Osteocyte (in vitro differentiated cells): ENCODE data around the gene OLIG1. TPM values are rescaled to one million over a fixed set of nuclear protein-coding genes. Genes with fewer than 3 reads are reported as not detected.

Experiments used
- DNase-seq: peaks from one replicate; pipeline ENCODE4 v3.0.0; 2021; ENCODE audit warnings: mixed read lengths; ENCODE audit not compliant: unreplicated experiment; ENCODE audit errors: extremely low spot score
- H3K27ac Mint-ChIP-seq: one replicate; pipeline ENCODE4 v1.8.0; 2021; ENCODE audit warnings: mild to moderate bottlenecking, mixed read lengths; ENCODE audit not compliant: unreplicated experiment
- H3K27me3 Mint-ChIP-seq: one replicate; pipeline ENCODE4 v1.8.0; 2021; ENCODE audit warnings: mixed read lengths; ENCODE audit not compliant: unreplicated experiment
- H3K36me3 Mint-ChIP-seq: one replicate; pipeline ENCODE4 v1.8.0; 2021; ENCODE audit warnings: mixed read lengths; ENCODE audit not compliant: unreplicated experiment
- H3K4me1 Mint-ChIP-seq: one replicate; pipeline ENCODE4 v1.8.0; 2021; ENCODE audit warnings: mixed read lengths; ENCODE audit not compliant: unreplicated experiment
- H3K4me3 Mint-ChIP-seq: one replicate; pipeline ENCODE4 v1.8.0; 2021; ENCODE audit warnings: mild to moderate bottlenecking, moderate library complexity, mixed read lengths; ENCODE audit not compliant: unreplicated experiment
- H3K9me3 Mint-ChIP-seq: one replicate; pipeline ENCODE4 v1.8.0; 2021; ENCODE audit warnings: mixed read lengths; ENCODE audit not compliant: unreplicated experiment
- CTCF ChIP-seq: fragments of 200-600 bp; sonication (generic); IDR thresholded peaks from 2 replicates; pipeline ENCODE4 v1.5.0; 2021; ENCODE audit warnings: antibody characterized with exemption, mild to moderate bottlenecking, moderate library complexity
- total RNA-seq: library from RNA; stranded (reverse); gene quantifications from 2 replicates; pipeline ENCODE4 v1.2.1, GENCODE V29; 2021

Gene OLIG1
- total RNA-seq, 1 donor from 2014 or later = not detected

GRCh38 chr21:33113131-33113530 lies 43.2 kb downstream of the OLIG1 start:
- Mint-ChIP-seq H3K27ac (no peak overlapping the region), H3K27me3 (peaks cover 89% of the 10 kb centered on the region), H3K4me1 (no peaks in the 10 kb centered on the region), H3K9me3 (no peaks in the 10 kb centered on the region), H3K36me3 (no peaks in the 10 kb centered on the region), H3K4me3 (no peak overlapping the region)
- no peak for TF ChIP-seq CTCF
- no peak for DNase-seq

GRCh38 chr21:33114276-33114675 lies 44.3 kb downstream of the OLIG1 start:
- no peak for TF ChIP-seq CTCF
- H3K4me1 Mint-ChIP-seq = no peaks in the 10 kb centered on the region
- DNase-seq = no peak
- H3K9me3 Mint-ChIP-seq = no peaks in the 10 kb centered on the region
- H3K36me3 Mint-ChIP-seq = no peaks in the 10 kb centered on the region
- no peak overlapping the region for H3K27ac Mint-ChIP-seq
- peaks cover 90% of the 10 kb centered on the region for H3K27me3 Mint-ChIP-seq
- H3K4me3 Mint-ChIP-seq = no peak overlapping the region

GRCh38 chr21:33115631-33116510 lies 45.9 kb downstream of the OLIG1 start:
- Mint-ChIP-seq H3K4me3 (no peak overlapping the region), H3K27me3 (peaks cover 95% of the 10 kb centered on the region), H3K27ac (no peak overlapping the region), H3K9me3 (no peaks in the 10 kb centered on the region), H3K36me3 (no peaks in the 10 kb centered on the region), H3K4me1 (no peaks in the 10 kb centered on the region)
- no peak for DNase-seq
- TF ChIP-seq CTCF = no peak

- Mint-ChIP-seq H3K9me3 (no peaks in the 10 kb centered on the region), H3K27me3 (peaks cover 93% of the 10 kb centered on the region), H3K36me3 (no peaks in the 10 kb centered on the region), H3K4me1 (no peaks in the 10 kb centered on the region), H3K4me3 (no peak overlapping the region), H3K27ac (no peak overlapping the region)
- DNase-seq = no peak
- no peak for TF ChIP-seq CTCF
Observed at GRCh38 chr21:33116676-33117075, 46.7 kb downstream of the OLIG1 start.

- no peaks in the 10 kb centered on the region for H3K36me3 Mint-ChIP-seq
- no peaks in the 10 kb centered on the region for H3K9me3 Mint-ChIP-seq
- no peak overlapping the region for H3K27ac Mint-ChIP-seq
- peaks cover 91% of the 10 kb centered on the region for H3K27me3 Mint-ChIP-seq
- H3K4me1 Mint-ChIP-seq = no peaks in the 10 kb centered on the region
- no peak for DNase-seq
- no peak for TF ChIP-seq CTCF
- no peak overlapping the region for H3K4me3 Mint-ChIP-seq
Observed at GRCh38 chr21:33117101-33117888, 47.4 kb downstream of the OLIG1 start.
